ENCODE results near the gene RASSF8.
A peak's percentile ranks its signal among the peaks of the same experiment; 100 is the strongest.

DNA sequence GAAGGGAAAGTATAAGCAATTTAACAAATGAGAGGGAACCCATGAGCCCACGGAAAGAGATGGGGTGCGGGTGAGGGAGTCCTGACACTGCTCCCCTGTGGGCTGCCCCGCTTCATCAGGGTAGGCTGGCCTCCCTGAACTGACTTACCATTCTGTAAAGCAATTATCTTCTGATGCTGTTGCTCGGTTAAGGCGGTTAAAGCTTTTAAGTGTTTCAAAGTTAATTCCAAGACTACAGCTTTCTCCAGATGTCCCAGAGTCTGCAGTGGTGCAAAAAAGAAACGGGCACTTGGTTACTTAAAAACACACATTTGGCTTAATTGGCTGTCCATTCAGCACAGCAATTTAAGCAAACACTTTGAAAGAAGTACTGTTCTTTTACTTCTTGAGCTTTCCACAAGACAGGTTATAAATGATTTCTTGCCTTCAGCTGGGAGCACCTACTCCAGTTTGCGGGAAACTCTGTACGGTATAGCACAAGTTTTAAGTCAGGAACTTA lies 165.0 kb downstream of the RASSF8 start:
- TF ChIP-seq, protein P1, sequence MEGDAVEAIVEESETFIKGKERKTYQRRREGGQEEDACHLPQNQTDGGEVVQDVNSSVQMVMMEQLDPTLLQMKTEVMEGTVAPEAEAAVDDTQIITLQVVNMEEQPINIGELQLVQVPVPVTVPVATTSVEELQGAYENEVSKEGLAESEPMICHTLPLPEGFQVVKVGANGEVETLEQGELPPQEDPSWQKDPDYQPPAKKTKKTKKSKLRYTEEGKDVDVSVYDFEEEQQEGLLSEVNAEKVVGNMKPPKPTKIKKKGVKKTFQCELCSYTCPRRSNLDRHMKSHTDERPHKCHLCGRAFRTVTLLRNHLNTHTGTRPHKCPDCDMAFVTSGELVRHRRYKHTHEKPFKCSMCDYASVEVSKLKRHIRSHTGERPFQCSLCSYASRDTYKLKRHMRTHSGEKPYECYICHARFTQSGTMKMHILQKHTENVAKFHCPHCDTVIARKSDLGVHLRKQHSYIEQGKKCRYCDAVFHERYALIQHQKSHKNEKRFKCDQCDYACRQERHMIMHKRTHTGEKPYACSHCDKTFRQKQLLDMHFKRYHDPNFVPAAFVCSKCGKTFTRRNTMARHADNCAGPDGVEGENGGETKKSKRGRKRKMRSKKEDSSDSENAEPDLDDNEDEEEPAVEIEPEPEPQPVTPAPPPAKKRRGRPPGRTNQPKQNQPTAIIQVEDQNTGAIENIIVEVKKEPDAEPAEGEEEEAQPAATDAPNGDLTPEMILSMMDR (IDR thresholded peaks at IDR 0.05): peak in 1 of 12 donors; percentile 1
- TF ChIP-seq POLR2A (IDR thresholded peaks at IDR 0.05): no peak

Data from heart left ventricle (tissue), 13 donors.